ENCODE data around the gene ISL1. TPM values are rescaled to one million over a fixed set of nuclear protein-coding genes. Genes with fewer than 3 reads are reported as not detected.

The ISL1 gene
- total RNA-seq (under 1 TPM in 1 of 2 donors, not detected in 1; 0.69 TPM), polyA plus RNA-seq (not detected)
- long read RNA-seq, donor 1, result 0 reads
- long read RNA-seq, donor 2, partial matches to known transcripts, result 0 of 2 reads
- long read RNA-seq, donor 2, other reads (novel, unspliced or antisense), result 0 of 2 reads

- ATAC-seq (ENCODE audit: low FRiP score) (peak; percentile 61), DNase-seq (peak in 1 of 2 donors; percentile 63)
- no peak within 1 kb of the TSS for H3K27ac ChIP-seq (ENCODE audit: low read depth in 1 of 2, low read length in 2 of 2)
- peak within 1 kb of the TSS in 1 of 2 donors; percentile 27 for H3K4me3 ChIP-seq (ENCODE audit: low read length in 2 of 2)
- H3K9me3 ChIP-seq (ENCODE audit: control insufficient read depth, low read length), result no peaks in the 10 kb centered on the region
- H3K4me1 ChIP-seq (ENCODE audit: control insufficient read depth in 1 of 2, insufficient read depth in 2 of 2, low read length in 2 of 2), result no peaks in the 10 kb centered on the region
- WGBS, 2 donors, result 1% methylated on average over 56 to 57 of the region's 57 CpGs
- intact Hi-C loops (cut with DNase I), result no loop called here
- no peaks in the 10 kb centered on the region for H3K36me3 ChIP-seq (ENCODE audit: control insufficient read depth in 1 of 2, insufficient read depth in 2 of 2, low read length in 1 of 2)
- peaks cover 0 to 5% of the 10 kb centered on the region in 2 donors for H3K27me3 ChIP-seq (ENCODE audit: control insufficient read depth in 1 of 2, insufficient read depth in 2 of 2, low read length in 1 of 2)
Measured at GRCh38 chr5:51383131-51384121, at the start of gene ISL1. ISL1 (plus strand) TSS chr5:51383448; CDS start chr5:51383672, 224 bp downstream.

- H3K27me3 ChIP-seq (ENCODE audit: control insufficient read depth in 1 of 2, insufficient read depth in 2 of 2, low read length in 1 of 2), result no peaks in the 10 kb centered on the region
- H3K27ac ChIP-seq (ENCODE audit: low read depth in 1 of 2, low read length in 2 of 2), result no peak overlapping the region
- no peaks in the 10 kb centered on the region for H3K4me1 ChIP-seq (ENCODE audit: control insufficient read depth in 1 of 2, insufficient read depth in 2 of 2, low read length in 2 of 2)
- 84 to 90% methylated on average over 2 of the region's 2 CpGs for WGBS, 2 donors
- H3K4me3 ChIP-seq (ENCODE audit: low read length in 2 of 2), result no peak overlapping the region
- H3K9me3 ChIP-seq (ENCODE audit: control insufficient read depth, low read length), result peaks cover 1% of the 10 kb centered on the region
- DNase-seq (no peak), ATAC-seq (ENCODE audit: low FRiP score) (no peak)
- H3K36me3 ChIP-seq (ENCODE audit: control insufficient read depth in 1 of 2, insufficient read depth in 2 of 2, low read length in 1 of 2), result no peaks in the 10 kb centered on the region
- intact Hi-C loops (cut with DNase I), result no loop called here
Measured at GRCh38 chr5:51336878-51337277, 46.4 kb upstream of the ISL1 start.

GRCh38 chr5:51345106-51345505 lies 38.1 kb upstream of the ISL1 start:
- intact Hi-C loops (cut with DNase I), result no loop called here
- ATAC-seq (ENCODE audit: low FRiP score) (no peak), DNase-seq (no peak)
- no peaks in the 10 kb centered on the region for H3K36me3 ChIP-seq (ENCODE audit: control insufficient read depth in 1 of 2, insufficient read depth in 2 of 2, low read length in 1 of 2)
- peaks cover 5% of the 10 kb centered on the region for H3K9me3 ChIP-seq (ENCODE audit: control insufficient read depth, low read length)
- 54 to 69% methylated on average over 2 of the region's 2 CpGs for WGBS, 2 donors
- no peak overlapping the region for H3K27ac ChIP-seq (ENCODE audit: low read depth in 1 of 2, low read length in 2 of 2)
- H3K27me3 ChIP-seq (ENCODE audit: control insufficient read depth in 1 of 2, insufficient read depth in 2 of 2, low read length in 1 of 2), result no peaks in the 10 kb centered on the region
- no peaks in the 10 kb centered on the region for H3K4me1 ChIP-seq (ENCODE audit: control insufficient read depth in 1 of 2, insufficient read depth in 2 of 2, low read length in 2 of 2)
- H3K4me3 ChIP-seq (ENCODE audit: low read length in 2 of 2), result no peak overlapping the region

DNA sequence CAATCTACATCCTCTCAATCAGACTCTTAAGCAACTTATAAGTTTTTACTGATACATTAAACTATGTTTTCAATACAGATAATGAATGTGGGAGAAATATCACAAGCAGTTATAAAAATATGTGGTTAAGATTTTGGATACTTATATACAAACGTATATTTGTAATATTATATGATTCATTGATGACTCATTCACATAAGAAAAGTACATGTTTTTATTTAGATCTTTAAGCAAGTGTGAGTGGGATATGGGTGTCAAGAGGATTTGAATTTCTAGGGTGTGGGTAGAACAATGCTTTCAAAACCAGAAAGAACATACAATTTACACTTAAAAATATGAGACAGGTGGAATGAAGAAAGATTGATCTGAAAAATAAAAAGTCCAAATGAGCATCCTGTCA lies 36.1 kb upstream of the ISL1 start:
- WGBS, 2 donors, result 64 to 66% methylated on average over 1 of the region's 1 CpG

GRCh38 chr5:51347704-51348103 lies 35.5 kb upstream of the ISL1 start:
- Histone ChIP-seq H3K4me3 (ENCODE audit: low read length in 2 of 2) (no peak overlapping the region), H3K27ac (ENCODE audit: low read depth in 1 of 2, low read length in 2 of 2) (no peak overlapping the region), H3K9me3 (ENCODE audit: control insufficient read depth, low read length) (peaks cover 4% of the 10 kb centered on the region), H3K36me3 (ENCODE audit: control insufficient read depth in 1 of 2, insufficient read depth in 2 of 2, low read length in 1 of 2) (no peaks in the 10 kb centered on the region), H3K4me1 (ENCODE audit: control insufficient read depth in 1 of 2, insufficient read depth in 2 of 2, low read length in 2 of 2) (no peaks in the 10 kb centered on the region), H3K27me3 (ENCODE audit: control insufficient read depth in 1 of 2, insufficient read depth in 2 of 2, low read length in 1 of 2) (no peaks in the 10 kb centered on the region)
- WGBS, 2 donors, result 81 to 84% methylated on average over 2 of the region's 2 CpGs
- intact Hi-C loops (cut with DNase I), result no loop called here
- ATAC-seq (ENCODE audit: low FRiP score) (no peak), DNase-seq (no peak)

More for the DNA sequence above, 36.1 kb upstream of the ISL1 start:
- H3K36me3 ChIP-seq (ENCODE audit: control insufficient read depth in 1 of 2, insufficient read depth in 2 of 2, low read length in 1 of 2), result no peaks in the 10 kb centered on the region
- no peaks in the 10 kb centered on the region for H3K4me1 ChIP-seq (ENCODE audit: control insufficient read depth in 1 of 2, insufficient read depth in 2 of 2, low read length in 2 of 2)
- DNase-seq, result no peak
- no peak overlapping the region for H3K4me3 ChIP-seq (ENCODE audit: low read length in 2 of 2)
- H3K27ac ChIP-seq (ENCODE audit: low read depth in 1 of 2, low read length in 2 of 2), result no peak overlapping the region
- no peak for ATAC-seq (ENCODE audit: low FRiP score)
- H3K27me3 ChIP-seq (ENCODE audit: control insufficient read depth in 1 of 2, insufficient read depth in 2 of 2, low read length in 1 of 2), result no peaks in the 10 kb centered on the region
- peaks cover 4% of the 10 kb centered on the region for H3K9me3 ChIP-seq (ENCODE audit: control insufficient read depth, low read length)
- intact Hi-C loops (cut with DNase I), result no loop called here

- no peaks in the 10 kb centered on the region for H3K36me3 ChIP-seq (ENCODE audit: control insufficient read depth in 1 of 2, insufficient read depth in 2 of 2, low read length in 1 of 2)
- intact Hi-C loops (cut with DNase I), result no loop called here
- peaks cover 0 to 3% of the 10 kb centered on the region in 2 donors for H3K27me3 ChIP-seq (ENCODE audit: control insufficient read depth in 1 of 2, insufficient read depth in 2 of 2, low read length in 1 of 2)
- WGBS, 2 donors, result 61 to 73% methylated on average over 2 of the region's 2 CpGs
- no peaks in the 10 kb centered on the region for H3K4me1 ChIP-seq (ENCODE audit: control insufficient read depth in 1 of 2, insufficient read depth in 2 of 2, low read length in 2 of 2)
- no peak for ATAC-seq (ENCODE audit: low FRiP score)
- no peak for DNase-seq
- H3K4me3 ChIP-seq (ENCODE audit: low read length in 2 of 2), result no peak overlapping the region
- H3K9me3 ChIP-seq (ENCODE audit: control insufficient read depth, low read length), result peaks cover 2% of the 10 kb centered on the region
- no peak overlapping the region for H3K27ac ChIP-seq (ENCODE audit: low read depth in 1 of 2, low read length in 2 of 2)
Measured at GRCh38 chr5:51371052-51371451, 12.2 kb upstream of the ISL1 start.

GRCh38 chr5:51373880-51374523 lies 9.2 kb upstream of the ISL1 start:
- Histone ChIP-seq H3K9me3 (ENCODE audit: control insufficient read depth, low read length) (peaks cover 2% of the 10 kb centered on the region), H3K36me3 (ENCODE audit: control insufficient read depth in 1 of 2, insufficient read depth in 2 of 2, low read length in 1 of 2) (no peaks in the 10 kb centered on the region), H3K4me1 (ENCODE audit: control insufficient read depth in 1 of 2, insufficient read depth in 2 of 2, low read length in 2 of 2) (no peaks in the 10 kb centered on the region), H3K27me3 (ENCODE audit: control insufficient read depth in 1 of 2, insufficient read depth in 2 of 2, low read length in 1 of 2) (peaks cover 0 to 1% of the 10 kb centered on the region in 2 donors), H3K27ac (ENCODE audit: low read depth in 1 of 2, low read length in 2 of 2) (no peak overlapping the region), H3K4me3 (ENCODE audit: low read length in 2 of 2) (no peak overlapping the region)
- DNase-seq, result no peak
- intact Hi-C loops (cut with DNase I), result no loop called here
- 5 to 12% methylated on average over 3 of the region's 3 CpGs for WGBS, 2 donors
- ATAC-seq (ENCODE audit: low FRiP score), result no peak

DNA sequence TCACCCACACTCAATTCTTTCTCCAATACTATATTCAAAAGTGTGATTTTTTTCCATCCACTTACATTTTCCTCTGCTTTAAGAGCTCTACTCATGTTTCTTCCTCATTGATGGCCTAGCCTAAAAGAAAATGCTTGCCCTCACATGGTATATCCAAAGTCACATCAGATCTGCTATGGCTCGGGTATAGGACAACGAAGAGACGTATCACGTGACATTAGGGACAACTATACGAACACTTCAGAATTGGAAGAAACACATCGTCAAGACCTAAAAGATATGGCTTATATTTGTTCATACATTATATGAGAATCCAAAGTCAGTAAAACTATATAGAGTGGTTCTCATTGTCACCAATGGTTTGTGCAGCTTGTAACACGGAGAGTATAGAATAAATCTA lies 8.2 kb upstream of the ISL1 start:
- WGBS, 2 donors, result 82 to 83% methylated on average over 7 of the region's 7 CpGs
- intact Hi-C loops (cut with DNase I), result no loop called here
- H3K4me1 ChIP-seq (ENCODE audit: control insufficient read depth in 1 of 2, insufficient read depth in 2 of 2, low read length in 2 of 2), result no peaks in the 10 kb centered on the region
- H3K4me3 ChIP-seq (ENCODE audit: low read length in 2 of 2), result no peak overlapping the region
- no peak overlapping the region for H3K27ac ChIP-seq (ENCODE audit: low read depth in 1 of 2, low read length in 2 of 2)
- DNase-seq (no peak), ATAC-seq (ENCODE audit: low FRiP score) (no peak)
- H3K36me3 ChIP-seq (ENCODE audit: control insufficient read depth in 1 of 2, insufficient read depth in 2 of 2, low read length in 1 of 2), result no peaks in the 10 kb centered on the region
- peaks cover 2% of the 10 kb centered on the region for H3K9me3 ChIP-seq (ENCODE audit: control insufficient read depth, low read length)
- peaks cover 0 to 1% of the 10 kb centered on the region in 2 donors for H3K27me3 ChIP-seq (ENCODE audit: control insufficient read depth in 1 of 2, insufficient read depth in 2 of 2, low read length in 1 of 2)

Data from aorta (tissue), 5 donors.